ENCODE results near the gene DCAF5. TPM values are rescaled to one million over a fixed set of nuclear protein-coding genes. Genes with fewer than 3 reads are reported as not detected.

DCAF5 gene
- total RNA-seq, 1 donor from 2014 or later, result 67.8 TPM

DNA sequence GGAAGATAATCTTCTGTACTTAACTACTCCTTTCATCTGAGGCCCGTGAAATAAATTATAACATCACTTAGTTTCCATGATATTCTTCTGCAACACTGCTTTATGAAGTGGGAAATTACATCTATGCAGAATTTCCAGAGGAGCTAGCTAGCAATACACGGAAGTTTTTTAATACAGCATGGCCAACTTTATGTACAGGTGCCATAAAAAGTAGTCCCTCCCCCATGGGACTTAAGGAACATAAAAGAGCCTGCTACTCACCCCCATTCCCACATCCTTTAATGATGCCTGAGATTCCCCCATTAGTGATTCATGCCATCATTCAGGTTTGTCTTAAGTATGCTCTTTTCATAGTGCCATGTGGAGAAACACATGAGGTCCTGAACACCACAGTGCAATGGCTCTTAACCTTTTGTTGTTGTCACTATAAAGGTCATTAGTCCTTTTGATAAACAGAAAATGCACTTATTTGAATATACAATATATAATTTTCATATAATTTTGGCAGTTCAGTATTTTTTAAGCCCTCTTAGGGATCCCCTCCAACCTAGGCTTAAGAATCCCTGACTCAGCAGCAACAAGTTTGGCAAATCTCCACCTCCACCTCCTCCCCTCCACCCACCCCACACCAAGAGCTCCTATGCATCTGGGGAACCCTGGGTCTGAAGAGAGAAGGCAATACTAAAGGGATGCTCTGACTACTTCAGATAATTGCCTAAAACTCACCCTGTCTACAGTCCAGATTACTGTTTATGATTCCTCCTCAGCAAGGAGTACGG, 37.3 kb downstream of the DCAF5 start:
- no peak for DNase-seq (ENCODE audit: low spot score in 2 of 2)
- TF ChIP-seq, protein P1, sequence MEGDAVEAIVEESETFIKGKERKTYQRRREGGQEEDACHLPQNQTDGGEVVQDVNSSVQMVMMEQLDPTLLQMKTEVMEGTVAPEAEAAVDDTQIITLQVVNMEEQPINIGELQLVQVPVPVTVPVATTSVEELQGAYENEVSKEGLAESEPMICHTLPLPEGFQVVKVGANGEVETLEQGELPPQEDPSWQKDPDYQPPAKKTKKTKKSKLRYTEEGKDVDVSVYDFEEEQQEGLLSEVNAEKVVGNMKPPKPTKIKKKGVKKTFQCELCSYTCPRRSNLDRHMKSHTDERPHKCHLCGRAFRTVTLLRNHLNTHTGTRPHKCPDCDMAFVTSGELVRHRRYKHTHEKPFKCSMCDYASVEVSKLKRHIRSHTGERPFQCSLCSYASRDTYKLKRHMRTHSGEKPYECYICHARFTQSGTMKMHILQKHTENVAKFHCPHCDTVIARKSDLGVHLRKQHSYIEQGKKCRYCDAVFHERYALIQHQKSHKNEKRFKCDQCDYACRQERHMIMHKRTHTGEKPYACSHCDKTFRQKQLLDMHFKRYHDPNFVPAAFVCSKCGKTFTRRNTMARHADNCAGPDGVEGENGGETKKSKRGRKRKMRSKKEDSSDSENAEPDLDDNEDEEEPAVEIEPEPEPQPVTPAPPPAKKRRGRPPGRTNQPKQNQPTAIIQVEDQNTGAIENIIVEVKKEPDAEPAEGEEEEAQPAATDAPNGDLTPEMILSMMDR (IDR thresholded peaks at IDR 0.05), result no peak
- H3K27me3 ChIP-seq, result no peaks in the 10 kb centered on the region
- peaks cover 0 to 6% of the 10 kb centered on the region in 2 donors for H3K4me1 ChIP-seq
- H3K9me3 ChIP-seq, result no peaks in the 10 kb centered on the region
- intact Hi-C loops (cut with DNase I), result no loop called here
- no peak overlapping the region for H3K4me3 ChIP-seq
- H3K27ac ChIP-seq, result no peak overlapping the region
- peaks cover 40 to 56% of the 10 kb centered on the region in 2 donors for H3K36me3 ChIP-seq

DNA sequence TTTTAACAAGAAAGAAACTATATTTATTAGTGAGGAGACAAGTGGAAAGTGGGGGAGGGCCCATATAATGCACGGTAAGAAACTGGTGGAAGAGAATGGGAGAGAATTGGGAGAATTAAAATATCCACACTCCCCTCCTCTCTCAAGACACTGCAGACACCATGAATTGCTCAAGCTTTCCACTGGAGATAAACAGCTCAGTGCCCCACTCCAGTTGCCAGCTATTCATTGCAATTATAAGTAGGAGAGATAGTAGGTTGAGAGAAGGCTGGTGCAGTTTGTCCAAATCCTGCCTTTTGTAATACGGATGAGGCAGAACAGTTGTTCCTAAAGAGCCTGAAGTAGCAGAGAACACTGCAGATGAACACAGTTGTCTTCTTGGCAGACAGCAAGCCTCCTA, 38.2 kb downstream of the DCAF5 start:
- Histone ChIP-seq H3K36me3 (peaks cover 40 to 63% of the 10 kb centered on the region in 2 donors), H3K27ac (no peak overlapping the region), H3K4me3 (no peak overlapping the region), H3K4me1 (peaks cover 0 to 6% of the 10 kb centered on the region in 2 donors), H3K9me3 (no peaks in the 10 kb centered on the region), H3K27me3 (no peaks in the 10 kb centered on the region)
- intact Hi-C loops (cut with DNase I), result no loop called here
- TF ChIP-seq, protein P1 (IDR thresholded peaks at IDR 0.05), result no peak
- DNase-seq (ENCODE audit: low spot score in 2 of 2), result no peak

DNA sequence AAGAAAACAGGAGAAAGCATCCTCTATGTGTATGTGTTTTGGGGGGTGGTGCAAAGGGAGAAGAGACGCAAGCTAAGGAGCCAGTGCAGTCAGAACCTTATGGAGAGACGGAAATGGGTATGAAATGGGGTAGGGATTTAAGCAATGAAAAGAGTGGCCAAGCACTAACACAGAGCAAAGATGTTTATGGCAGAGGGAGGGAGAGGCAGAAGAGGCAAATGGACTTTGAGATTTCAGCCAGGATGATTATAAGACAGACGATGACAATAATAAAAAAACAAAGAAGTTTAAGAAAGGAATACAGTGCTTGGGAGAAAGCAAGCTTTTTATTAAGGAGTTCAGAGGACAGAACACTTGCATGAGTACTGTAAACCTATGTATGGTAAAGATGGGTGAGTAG, 44.6 kb downstream of the DCAF5 start:
- Histone ChIP-seq H3K36me3 (peaks cover 5 to 27% of the 10 kb centered on the region in 2 donors), H3K27ac (no peak overlapping the region), H3K27me3 (no peaks in the 10 kb centered on the region), H3K4me1 (peaks cover 0 to 6% of the 10 kb centered on the region in 2 donors), H3K9me3 (no peaks in the 10 kb centered on the region), H3K4me3 (no peak overlapping the region)
- DNase-seq (ENCODE audit: low spot score in 2 of 2), result no peak
- intact Hi-C loops (cut with DNase I), result no loop called here
- TF ChIP-seq, protein P1 (IDR thresholded peaks at IDR 0.05), result no peak

DNA sequence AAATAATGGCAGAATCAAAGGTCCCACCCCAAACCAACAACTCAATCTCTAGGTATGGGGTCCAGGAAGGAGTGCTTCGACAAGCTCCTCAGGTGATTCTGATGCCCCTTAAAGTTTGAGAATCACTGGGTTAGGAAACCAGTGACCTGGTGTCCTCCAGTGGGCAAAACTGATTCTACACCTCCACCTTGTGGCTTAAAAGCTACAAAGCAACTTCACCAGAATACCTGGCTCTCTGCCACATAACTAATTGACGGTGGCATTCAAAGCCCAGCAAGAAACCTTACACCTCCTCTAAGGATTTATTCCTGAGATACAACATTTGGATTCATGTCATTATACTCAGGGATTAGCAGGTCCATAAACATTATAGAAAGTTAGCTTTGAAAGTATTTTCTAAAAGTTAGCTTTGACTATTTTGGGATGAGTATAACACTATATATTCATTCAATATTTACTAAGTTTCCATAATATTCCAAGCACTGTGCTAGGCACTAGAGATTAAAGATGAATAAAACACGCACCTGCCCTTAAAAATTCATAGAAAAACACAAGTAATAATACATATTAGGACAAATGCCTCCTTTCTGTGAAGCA, 45.4 kb downstream of the DCAF5 start:
- Histone ChIP-seq H3K4me1 (peaks cover 0 to 2% of the 10 kb centered on the region in 2 donors), H3K27ac (no peak overlapping the region), H3K27me3 (no peaks in the 10 kb centered on the region), H3K36me3 (peaks cover 5 to 27% of the 10 kb centered on the region in 2 donors), H3K9me3 (no peaks in the 10 kb centered on the region), H3K4me3 (no peak overlapping the region)
- TF ChIP-seq, protein P1 (IDR thresholded peaks at IDR 0.05), result peak; percentile 64 to 82 (median 74)
- intact Hi-C loops (cut with DNase I), result loop anchor here (1.0 kb wide), 1 partner anchor 244 kb away; no protein-coding TSS in a partner anchor
- DNase-seq (ENCODE audit: low spot score in 2 of 2), result no peak

DNA sequence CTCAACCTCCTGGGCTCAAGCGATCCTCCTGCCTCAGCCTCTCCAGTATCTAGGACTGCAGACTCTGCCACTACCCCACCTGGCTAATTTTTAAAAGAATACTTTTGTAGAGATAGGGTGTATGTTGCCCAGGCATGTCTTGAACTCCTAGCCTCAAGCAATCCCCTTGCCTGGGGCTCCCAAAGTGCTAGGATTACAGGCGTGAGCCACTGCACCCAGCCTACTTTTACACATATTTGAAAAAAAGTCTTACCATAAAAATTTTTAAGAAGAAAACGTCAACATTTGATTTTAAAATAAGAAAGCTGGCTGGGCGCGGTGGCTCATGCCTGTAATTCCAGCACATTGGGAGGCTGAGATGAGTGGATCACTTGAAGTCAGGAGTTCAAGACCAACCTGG, 46.5 kb downstream of the DCAF5 start:
- no peak for DNase-seq (ENCODE audit: low spot score in 2 of 2)
- Histone ChIP-seq H3K36me3 (peaks cover 5 to 19% of the 10 kb centered on the region in 2 donors), H3K9me3 (no peaks in the 10 kb centered on the region), H3K27me3 (no peaks in the 10 kb centered on the region), H3K27ac (no peak overlapping the region), H3K4me3 (no peak overlapping the region), H3K4me1 (peaks cover 0 to 2% of the 10 kb centered on the region in 2 donors)
- intact Hi-C loops (cut with DNase I), result no loop called here
- TF ChIP-seq, protein P1 (IDR thresholded peaks at IDR 0.05), result no peak
